ENCODE data around the gene DPY19L1. TPM values are rescaled to one million over a fixed set of nuclear protein-coding genes. Genes with fewer than 3 reads are reported as not detected.
"Not testable (repeated sequence)": the region's sequence is repeated elsewhere in the genome, so short reads cannot be mapped to it uniquely, and the experiment has no call there.

Gene DPY19L1
- total RNA-seq, 4 donors from 2014 or later, result 3.8 to 7.3 (median 5.0) TPM

DNA sequence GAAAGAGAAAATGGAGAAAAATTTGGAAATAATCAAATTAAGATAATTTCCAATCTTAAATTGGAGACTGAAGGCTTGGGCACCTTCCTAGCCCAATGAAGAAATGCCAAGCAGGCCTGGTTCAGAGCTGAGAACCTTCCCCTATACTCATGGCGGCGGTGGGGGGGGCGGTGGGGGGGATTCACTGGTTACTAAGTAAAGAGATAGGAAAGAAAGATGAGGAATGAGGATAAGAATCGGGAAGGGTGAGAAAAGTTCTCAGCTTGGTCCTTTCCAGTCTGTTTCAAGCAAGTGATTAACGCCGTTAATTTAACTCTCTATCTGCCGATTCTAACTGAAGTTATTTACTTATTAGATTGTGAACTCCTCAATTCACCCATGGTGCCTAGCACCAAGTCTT lies 41.5 kb downstream of the DPY19L1 start:
- 84 to 86% methylated on average over 7 of the region's 7 CpGs for WGBS, 2 donors
- no peak for DNase-seq (ENCODE audit: low spot score in 2 of 2)
- no peak for TF ChIP-seq POLR2A (IDR thresholded peaks at IDR 0.05)
- no peak overlapping the region for H3K4me3 ChIP-seq (ENCODE audit: low read depth, poor library complexity, severe bottlenecking)
- intact Hi-C loops (cut with DNase I; ENCODE audit: low total_unique reads), result no loop called here

DNA sequence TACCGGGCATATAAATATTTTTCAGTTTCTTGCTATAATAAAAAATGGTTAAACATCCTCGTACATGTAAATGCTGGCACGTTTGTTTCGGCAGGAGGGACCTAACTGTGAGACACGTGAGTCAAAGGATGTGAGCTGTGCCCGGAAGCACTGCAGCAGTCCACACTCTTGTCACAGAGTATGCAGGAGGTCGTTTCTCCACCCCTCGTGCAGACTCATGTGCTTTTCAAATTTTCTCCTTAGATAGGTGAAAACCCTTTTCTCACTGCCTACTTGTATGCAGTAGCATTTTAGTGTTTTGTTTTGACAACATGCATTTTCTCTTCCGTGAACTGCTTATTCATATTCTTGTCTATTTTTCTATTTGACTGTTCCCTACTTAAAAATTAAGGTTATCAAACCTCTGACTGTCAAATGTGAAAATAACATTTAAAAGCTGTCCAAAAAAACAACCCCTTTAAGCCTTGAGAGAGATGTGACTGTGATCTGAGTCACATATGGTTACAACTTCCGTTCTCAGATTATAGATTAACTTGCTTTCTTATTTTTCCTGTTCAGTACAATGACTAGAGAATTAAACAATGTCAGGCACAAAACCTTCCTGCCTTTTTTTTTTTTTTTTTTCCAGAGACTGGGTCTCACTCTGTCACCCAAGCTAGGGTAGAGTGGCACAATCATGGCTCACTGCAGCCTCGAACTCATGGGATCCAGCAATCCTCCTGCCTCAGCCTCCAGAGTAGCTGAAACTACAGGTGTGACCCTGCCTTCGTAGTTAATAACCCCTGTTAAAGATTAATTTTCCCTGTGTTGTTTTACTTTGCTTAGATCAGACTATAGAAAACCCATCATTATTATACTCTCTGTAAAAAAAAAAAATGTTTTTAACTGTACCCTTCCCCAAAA lies 45.1 kb downstream of the DPY19L1 start:
- 78 to 80% methylated on average over 12 of the region's 12 CpGs for WGBS, 2 donors
- TF ChIP-seq, protein P1, sequence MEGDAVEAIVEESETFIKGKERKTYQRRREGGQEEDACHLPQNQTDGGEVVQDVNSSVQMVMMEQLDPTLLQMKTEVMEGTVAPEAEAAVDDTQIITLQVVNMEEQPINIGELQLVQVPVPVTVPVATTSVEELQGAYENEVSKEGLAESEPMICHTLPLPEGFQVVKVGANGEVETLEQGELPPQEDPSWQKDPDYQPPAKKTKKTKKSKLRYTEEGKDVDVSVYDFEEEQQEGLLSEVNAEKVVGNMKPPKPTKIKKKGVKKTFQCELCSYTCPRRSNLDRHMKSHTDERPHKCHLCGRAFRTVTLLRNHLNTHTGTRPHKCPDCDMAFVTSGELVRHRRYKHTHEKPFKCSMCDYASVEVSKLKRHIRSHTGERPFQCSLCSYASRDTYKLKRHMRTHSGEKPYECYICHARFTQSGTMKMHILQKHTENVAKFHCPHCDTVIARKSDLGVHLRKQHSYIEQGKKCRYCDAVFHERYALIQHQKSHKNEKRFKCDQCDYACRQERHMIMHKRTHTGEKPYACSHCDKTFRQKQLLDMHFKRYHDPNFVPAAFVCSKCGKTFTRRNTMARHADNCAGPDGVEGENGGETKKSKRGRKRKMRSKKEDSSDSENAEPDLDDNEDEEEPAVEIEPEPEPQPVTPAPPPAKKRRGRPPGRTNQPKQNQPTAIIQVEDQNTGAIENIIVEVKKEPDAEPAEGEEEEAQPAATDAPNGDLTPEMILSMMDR (IDR thresholded peaks at IDR 0.05), result no peak
- TF ChIP-seq POLR2A (IDR thresholded peaks at IDR 0.05), result no peak
- intact Hi-C loops (cut with DNase I; ENCODE audit: low total_unique reads), result no loop called here
- H3K4me3 ChIP-seq (ENCODE audit: low read depth, poor library complexity, severe bottlenecking), result no peak overlapping the region
- no peak for DNase-seq (ENCODE audit: low spot score in 2 of 2)

DNA sequence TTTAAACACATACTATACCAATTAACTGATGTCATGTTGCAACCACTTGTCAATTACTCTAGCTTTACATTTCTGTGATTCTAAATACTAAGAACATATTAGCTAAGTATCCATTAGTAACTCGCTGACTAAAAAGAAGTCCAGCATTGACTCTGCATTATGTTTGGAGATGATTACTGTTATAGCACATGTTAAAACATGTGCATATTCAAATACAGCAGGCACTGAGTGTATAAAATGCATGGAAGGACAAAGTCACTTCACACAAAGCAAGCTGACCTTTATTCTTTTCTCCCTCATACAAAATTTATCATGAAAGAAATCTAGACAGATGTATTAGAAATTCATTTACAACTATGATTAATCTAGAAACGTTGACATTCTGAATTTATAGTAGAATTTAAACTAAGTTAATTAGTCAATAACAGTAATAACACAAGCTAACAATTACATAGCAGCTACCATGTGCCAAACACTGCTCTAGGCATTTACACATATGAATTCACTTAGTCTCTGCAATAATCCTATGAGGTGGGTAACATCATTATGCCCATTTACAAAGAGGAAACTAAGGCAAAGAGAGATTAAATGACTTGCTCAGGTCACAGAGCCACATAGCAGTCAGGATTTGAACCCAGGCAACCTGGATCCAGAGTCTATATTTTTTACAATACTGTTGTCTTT lies 48.7 kb downstream of the DPY19L1 start:
- H3K4me3 ChIP-seq (ENCODE audit: low read depth, poor library complexity, severe bottlenecking); intact Hi-C loops (cut with DNase I; ENCODE audit: low total_unique reads); DNase-seq (ENCODE audit: low spot score in 2 of 2): not testable (repeated sequence)
- 42 to 54% methylated on average over 2 of the region's 2 CpGs for WGBS, 2 donors

DNA sequence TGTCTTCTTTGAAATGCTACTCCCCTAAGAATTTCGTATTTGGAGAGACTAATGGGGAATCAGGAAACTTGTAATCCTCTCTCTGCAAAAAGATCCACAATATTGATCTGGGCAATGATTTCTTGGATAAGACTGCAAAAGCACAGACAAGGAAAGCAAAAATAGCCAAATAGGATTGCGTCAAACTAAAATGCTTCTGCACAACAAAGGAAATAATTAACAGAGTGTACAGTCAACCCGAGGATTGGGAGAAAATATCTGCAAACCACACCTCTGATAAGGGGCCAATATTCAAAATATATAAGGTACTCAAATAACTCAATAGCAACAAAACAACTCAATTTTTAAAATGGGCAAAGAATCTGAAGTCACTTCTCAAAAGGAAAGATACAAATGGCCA lies 52.1 kb downstream of the DPY19L1 start:
- DNase-seq (ENCODE audit: low spot score in 2 of 2); H3K4me3 ChIP-seq (ENCODE audit: low read depth, poor library complexity, severe bottlenecking); intact Hi-C loops (cut with DNase I; ENCODE audit: low total_unique reads): not testable (repeated sequence)
- WGBS, 2 donors, result 91 to 92% methylated on average over 3 of the region's 3 CpGs

DNA sequence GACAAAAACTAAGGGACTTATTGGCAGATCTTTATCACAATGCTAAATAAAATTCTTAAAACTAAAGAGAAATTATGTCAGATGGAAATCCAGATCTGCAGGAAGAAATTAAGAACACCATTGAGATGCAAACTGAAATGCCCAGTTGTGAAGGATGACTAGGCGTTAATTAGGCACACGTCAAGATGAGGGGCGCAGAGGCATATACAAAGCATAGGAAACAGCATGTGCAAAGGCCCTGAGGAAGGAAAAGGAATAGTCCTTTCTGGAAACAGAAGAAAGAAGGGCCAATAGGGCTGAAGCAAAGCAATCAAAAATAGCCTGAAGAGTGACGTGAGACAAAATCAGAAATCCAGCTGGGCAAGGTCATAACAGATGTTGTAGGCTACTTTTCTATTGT lies 53.1 kb downstream of the DPY19L1 start:
- 95 to 97% methylated on average over 4 of the region's 4 CpGs for WGBS, 2 donors
- intact Hi-C loops (cut with DNase I; ENCODE audit: low total_unique reads); H3K4me3 ChIP-seq (ENCODE audit: low read depth, poor library complexity, severe bottlenecking); DNase-seq (ENCODE audit: low spot score in 2 of 2): not testable (repeated sequence)

DNA sequence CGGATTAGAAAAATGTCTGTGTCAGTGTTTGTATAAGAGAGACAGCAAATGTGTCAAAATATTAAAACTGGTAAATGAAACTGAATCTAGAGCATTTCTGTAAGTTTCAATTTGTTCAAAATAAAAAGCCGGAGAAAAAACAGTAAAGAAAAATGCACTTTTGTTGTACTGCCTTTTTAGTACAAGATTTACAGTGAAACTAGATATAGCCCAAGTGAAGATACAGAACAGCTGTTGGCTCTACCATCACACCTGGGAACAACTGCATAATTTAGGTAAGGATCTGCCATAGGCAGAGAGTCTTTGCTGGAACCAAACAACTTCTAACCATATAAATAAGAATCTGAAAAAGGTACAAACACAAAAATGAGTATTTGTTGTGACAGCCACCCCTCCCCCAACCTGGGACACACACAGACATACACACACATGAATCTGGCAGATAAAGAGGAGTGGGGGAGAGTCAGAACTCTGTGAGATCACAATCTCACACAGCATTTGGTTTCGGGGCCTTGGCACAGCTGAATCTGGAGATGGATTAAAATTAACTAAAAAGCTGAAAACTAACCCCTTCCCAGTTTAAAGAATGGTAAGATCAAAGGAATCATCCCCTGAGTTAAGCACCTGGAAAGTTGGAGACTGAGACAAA lies 54.8 kb downstream of the DPY19L1 start:
- H3K4me3 ChIP-seq (ENCODE audit: low read depth, poor library complexity, severe bottlenecking), result no peak overlapping the region

DNA sequence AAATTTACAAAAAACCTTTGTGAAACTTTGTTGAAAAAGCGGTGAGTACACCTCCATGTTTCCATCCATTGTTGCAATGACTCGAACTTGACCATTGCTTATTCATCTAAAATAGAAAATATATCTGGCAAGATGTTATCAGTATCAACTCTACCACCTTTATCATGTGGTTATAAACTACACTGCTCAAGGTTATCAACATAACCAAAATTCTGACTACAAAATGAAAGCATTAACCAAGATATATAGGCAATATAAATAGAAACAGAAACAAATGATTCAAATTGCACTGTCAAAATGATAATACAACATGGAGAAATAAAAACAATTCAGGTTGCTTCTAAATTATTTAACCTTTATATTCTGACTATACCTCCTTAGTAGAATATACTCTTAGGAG lies 58.2 kb downstream of the DPY19L1 start:
- H3K4me3 ChIP-seq (ENCODE audit: low read depth, poor library complexity, severe bottlenecking); DNase-seq (ENCODE audit: low spot score in 2 of 2); intact Hi-C loops (cut with DNase I; ENCODE audit: low total_unique reads): not testable (repeated sequence)
- WGBS, 2 donors, result 94 to 96% methylated on average over 2 of the region's 2 CpGs

More for the DNA sequence above, 54.8 kb downstream of the DPY19L1 start:
- intact Hi-C loops (cut with DNase I; ENCODE audit: low total_unique reads), result no loop called here
- 86 to 87% methylated on average over 3 of the region's 3 CpGs for WGBS, 2 donors
- TF ChIP-seq POLR2A (IDR thresholded peaks at IDR 0.05), result no peak
- TF ChIP-seq, protein P1 (IDR thresholded peaks at IDR 0.05), result no peak
- no peak for DNase-seq (ENCODE audit: low spot score in 2 of 2)

DNA sequence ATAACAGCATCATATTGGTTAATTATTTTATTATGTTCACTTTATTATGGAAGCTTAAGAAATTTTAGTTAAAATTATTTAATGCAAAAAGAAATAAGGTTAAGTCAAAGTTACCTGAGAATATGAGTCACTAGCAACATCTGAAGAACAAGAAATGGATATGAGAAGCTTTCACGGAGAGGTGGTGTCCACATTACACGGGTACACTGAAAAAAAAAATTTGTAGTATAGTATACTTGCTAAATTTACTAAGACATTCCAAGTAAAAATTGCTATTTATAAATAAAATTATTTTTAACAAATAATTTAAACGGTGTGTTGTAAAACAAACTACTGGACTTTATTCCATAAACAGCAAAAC lies 63.9 kb downstream of the DPY19L1 start:
- 89 to 94% methylated on average over 3 of the region's 3 CpGs for WGBS, 2 donors
- no peak overlapping the region for H3K4me3 ChIP-seq (ENCODE audit: low read depth, poor library complexity, severe bottlenecking)
- intact Hi-C loops (cut with DNase I; ENCODE audit: low total_unique reads), result loop anchor here (1.0 kb wide), 1 partner anchor 27 kb away; no protein-coding TSS in a partner anchor
- no peak for TF ChIP-seq POLR2A (IDR thresholded peaks at IDR 0.05)
- TF ChIP-seq, protein P1 (IDR thresholded peaks at IDR 0.05), result no peak
- no peak for DNase-seq (ENCODE audit: low spot score in 2 of 2)

DNA sequence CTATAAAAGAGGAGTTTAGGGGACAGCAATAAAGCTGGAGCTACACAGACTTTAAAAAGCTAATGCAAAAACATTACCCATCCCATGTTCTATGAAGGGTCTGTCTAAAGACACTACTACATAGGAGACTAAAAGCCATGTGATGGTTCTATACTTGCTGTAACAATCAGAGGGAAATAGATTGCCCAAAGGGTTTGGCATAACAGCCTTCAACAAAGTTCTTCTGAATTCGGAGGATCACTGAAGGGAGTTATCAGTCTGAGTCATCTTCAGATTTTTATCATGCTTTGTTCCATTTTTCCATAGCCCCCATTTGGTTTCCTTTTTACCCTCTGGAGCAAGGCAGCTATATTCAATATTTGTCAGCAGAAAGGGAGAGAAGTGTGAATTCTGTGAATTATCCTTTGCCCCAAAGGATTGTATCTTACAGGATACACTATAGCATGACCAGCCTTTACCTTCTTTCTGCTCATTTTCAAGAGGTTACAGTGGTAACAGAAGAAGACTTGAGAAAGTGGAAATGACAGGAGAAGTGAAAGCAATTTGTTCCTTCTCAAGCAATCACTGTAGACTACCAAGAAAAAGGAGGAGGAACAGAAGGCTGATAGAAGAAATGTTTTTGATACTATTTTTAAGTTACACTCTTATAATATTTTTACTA lies 64.4 kb downstream of the DPY19L1 start:
- WGBS, 2 donors, result 66 to 68% methylated on average over 1 of the region's 1 CpG
- H3K4me3 ChIP-seq (ENCODE audit: low read depth, poor library complexity, severe bottlenecking); DNase-seq (ENCODE audit: low spot score in 2 of 2): not testable (repeated sequence)
- intact Hi-C loops (cut with DNase I; ENCODE audit: low total_unique reads), result loop anchor here (1.0 kb wide), 1 partner anchor 27 kb away; no protein-coding TSS in a partner anchor

DNA sequence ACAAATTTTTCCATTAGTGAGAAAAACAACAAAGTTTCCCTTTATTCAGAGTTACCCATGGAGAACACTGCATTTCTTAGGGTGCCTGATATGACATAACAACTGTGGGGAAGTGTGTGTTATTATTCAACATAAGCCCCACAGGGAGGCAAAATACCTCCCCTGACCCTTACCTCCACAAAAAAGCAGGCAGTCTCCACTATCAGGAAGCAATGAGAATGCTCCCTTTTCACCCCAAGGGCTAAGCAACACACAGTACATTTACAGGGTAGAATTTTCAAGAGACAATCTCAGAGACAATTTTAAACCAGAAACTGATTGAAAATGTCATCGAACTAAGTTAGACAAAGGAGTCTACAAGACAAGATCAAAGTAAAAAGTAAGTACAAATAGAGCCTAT lies 69.5 kb downstream of the DPY19L1 start:
- intact Hi-C loops (cut with DNase I; ENCODE audit: low total_unique reads); H3K4me3 ChIP-seq (ENCODE audit: low read depth, poor library complexity, severe bottlenecking); DNase-seq (ENCODE audit: low spot score in 2 of 2): not testable (repeated sequence)
- WGBS, 2 donors, result no CpG with 5 or more reads among the region's 1 CpG

DNA sequence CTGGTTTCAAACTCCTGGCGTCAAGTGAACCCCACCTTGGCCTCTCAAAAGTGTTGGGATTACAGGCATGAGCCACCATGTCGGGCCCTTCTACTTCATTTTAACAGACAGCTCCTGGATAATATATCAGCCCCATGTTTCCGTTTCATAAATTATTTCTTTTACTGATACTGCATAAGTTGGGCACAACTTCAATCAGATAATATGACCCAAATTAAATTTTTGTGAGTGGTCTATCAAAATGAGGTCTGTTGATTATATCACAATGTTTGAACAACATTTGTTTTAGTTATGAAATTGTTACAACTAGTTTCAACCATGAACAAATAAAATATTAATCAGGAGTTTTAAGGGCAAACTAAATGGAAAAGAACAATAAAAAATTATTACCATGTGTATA lies 70.8 kb downstream of the DPY19L1 start:
- 96% methylated on average over 3 of the region's 3 CpGs for WGBS, 2 donors
- DNase-seq (ENCODE audit: low spot score in 2 of 2); H3K4me3 ChIP-seq (ENCODE audit: low read depth, poor library complexity, severe bottlenecking); intact Hi-C loops (cut with DNase I; ENCODE audit: low total_unique reads): not testable (repeated sequence)
